Activated CD4-positive, alpha-beta T cell treated with anti-CD3 and anti-CD28 coated beads, Interleukin-2, amount 50 U/mL, for 24 hours (primary cell): ENCODE results near the gene NEK6.
A peak's percentile ranks its signal among the peaks of the same experiment; 100 is the strongest.

Experiments used
- DNase-seq, 2 donors: peaks; one replicate each; pipeline ENCODE4 v3.0.0-alpha.2; 2020; ENCODE audit warnings: low read depth in 1 of 2, low spot score in 1 of 2

The NEK6 gene

DNA sequence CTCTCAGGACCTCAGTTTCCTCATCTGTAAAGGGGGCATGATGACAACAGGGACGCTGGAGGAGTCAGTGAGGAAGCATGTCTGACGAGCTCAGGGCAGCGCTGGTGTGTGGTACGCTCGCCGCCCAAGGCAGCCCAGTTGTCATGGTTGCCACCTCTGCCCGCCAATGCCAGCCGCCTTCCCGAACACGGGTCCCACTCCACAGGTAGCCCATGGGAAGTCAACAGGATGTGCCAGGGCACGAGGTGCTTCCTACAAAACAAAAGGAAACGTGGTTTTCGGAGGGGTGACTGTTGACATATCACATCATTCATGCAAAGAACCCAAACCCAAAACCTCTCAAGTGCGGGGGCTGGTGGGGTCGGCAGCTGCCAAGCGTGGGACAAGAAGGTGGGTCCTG lies 58.1 kb downstream of the NEK6 start:
- DNase-seq, result no peak

DNA sequence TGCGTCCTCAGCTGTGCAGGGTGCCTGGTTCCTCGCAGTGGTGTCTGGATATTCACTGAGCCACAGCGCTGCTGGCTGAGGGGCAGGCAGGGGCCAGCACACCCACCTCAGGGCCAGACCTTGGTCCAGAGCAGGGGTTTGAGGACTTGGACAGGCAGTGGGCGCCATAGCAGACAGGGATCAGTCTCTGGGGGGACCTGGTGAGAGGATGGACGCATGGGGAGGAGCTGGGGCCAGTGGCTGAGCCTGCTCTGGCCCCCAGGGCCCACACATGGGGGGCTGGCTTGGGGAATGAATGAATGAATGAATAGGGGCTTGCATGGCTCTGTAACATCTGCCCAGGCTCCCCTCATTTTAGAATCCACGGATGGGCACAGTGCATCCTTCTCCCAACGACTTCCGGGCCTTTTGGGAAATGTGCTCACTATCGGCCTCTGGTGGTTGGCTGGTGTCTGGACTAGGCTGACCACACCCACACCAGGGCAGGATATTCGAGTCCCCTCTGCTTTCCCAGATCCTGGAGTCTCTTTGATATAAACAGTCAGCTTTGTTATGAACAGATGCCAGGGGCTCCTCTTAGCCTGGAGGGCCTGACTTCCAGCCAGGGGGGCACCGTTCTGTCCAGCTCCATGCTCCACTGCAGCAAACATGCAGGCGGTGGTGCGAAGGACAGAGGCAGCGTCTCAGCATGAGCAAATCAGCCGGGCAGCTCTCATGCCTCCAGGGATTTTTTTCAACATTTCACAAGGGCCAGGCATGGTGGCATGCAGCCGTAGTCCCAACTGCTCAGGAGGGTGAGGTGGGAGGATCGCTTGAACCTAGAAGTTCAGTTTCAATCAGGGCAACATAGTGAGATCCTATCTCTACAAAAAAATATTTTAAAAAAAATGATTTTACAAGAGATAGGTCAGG lies 62.6 kb downstream of the NEK6 start:
- peak in 1 of 2 donors; percentile 27 for DNase-seq

DNA sequence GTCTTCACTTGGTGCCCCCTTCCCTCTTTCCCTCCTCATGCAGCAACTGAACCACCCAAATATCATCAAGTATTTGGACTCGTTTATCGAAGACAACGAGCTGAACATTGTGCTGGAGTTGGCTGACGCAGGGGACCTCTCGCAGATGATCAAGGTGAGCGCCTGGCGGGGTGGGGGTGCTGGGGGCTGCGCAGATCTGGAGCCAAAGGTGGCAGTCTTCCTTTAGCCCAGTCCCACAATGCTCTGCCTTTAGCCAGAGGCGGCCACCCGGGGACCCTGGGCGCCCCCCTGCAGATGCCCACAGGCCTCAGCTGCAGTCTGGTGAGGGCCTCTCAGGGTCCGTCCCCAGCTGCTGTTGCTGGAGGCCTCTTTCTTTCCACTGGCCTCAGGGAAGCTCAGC lies 63.7 kb downstream of the NEK6 start:
- DNase-seq, result no peak

DNA sequence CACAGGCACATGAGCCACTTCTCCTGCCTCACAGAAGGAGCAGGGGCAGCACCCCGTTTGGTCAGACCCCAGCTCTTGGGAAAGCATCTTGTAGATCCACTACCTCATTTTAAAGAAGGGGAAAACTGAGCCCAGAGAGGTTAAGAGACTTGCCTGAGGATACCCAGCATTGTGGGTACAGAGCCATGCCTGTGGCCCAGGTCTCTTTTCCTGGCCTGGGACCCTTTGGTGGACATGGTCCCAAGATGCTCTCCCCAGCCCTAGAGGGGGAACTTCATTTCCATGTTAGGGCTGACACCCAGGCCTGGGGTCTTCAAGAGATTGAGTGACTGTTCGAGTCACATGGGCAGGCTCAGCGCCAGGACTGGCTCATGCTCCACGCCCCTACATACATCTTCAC lies 64.2 kb downstream of the NEK6 start:
- no peak for DNase-seq

DNA sequence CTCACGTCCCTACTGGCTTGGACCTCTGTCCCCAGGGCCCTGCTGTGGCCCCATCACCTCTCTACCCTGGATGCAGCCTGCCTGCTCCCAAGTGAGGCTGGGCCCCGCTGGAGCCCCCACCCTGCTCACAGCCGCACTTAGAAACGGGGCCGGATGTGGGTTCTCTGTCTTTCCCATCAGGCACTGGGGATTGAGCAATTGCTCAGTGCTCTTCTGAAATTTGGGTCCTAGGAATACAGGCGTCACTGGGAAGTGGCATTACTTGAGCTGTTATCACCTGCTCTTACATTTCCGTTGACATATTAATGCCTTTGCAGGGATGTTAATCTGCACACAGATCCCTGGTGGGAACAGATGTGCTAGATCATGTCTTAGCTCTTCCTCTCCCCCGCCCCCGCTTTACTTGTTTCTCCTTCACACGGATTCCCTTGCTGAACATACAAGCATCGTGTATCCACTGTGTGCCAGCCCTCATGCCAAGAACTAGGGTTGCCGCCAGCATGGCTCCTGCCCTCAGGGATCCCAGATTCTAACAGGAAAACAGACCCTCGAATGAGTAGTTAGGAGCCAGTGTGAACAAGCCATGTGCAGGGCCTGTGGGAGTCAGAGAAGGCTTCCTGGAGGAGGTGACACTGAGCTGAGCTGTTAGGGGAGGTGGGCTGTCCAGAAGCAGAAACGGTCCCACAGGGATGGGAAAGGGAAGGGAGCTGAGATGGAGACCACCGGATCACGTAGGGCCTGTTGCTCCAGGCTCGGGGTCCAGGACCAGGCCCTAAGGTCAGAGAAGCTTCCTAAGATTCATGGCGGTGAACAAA lies 65.1 kb downstream of the NEK6 start:
- DNase-seq, result no peak

DNA sequence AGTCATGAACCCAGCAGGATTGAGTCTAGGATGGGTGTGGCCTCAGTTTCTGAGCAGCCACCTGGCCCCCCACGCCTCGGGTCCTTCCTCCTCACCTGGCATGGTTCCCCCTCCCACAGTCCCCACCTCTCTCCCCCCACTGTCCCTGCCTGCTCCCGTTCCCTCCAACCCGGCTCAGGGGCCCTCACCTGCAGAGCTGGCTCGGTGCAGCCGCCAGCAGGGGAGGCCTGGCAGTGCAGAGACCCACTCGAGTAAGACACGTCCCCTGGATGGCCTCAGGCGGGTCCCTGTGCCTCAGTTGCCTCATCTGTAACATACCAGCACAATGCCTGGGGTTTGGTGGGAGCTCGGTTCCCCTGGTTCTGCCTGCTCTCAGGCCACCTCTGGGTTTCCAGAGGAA lies 66.2 kb downstream of the NEK6 start:
- no peak for DNase-seq

DNA sequence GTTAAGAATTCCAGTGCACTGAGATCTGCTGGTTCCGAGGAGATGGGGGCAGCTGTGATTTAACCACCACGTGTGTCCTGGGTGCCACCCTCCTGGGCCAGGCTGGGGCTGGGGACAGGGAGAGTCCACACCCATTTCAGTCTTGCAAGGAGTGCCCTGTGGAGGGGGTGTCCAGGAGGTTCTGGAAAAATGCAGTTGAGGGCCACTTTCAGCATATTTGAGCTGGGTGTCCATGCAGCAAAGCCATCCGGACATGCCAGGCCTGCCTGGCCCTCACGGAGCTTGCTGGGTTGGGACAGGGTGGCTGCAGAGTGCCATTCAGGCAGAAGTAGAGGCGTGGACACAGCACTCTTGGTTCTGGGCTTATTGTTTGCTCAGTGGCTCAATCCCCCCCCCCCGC lies 68.1 kb downstream of the NEK6 start:
- no peak for DNase-seq

DNA sequence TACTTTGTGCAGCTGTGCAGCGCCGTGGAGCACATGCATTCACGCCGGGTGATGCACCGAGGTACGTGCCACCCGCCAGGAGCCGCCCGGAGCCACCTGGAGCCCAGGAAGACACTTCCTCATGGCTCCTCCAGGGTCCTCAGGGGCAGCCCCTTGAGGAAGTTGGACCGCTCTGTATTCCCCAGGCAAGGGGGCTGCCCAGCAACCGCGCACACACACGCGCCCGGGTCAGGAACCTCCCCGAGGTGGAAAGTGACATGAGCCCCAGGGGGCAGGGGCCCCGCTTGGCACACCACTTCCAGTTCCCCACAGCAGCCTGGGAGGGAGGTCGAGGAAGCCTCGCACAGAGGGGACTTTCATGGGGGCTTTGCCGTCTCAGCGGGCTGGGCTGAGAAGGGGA lies 68.6 kb downstream of the NEK6 start:
- DNase-seq, result no peak

DNA sequence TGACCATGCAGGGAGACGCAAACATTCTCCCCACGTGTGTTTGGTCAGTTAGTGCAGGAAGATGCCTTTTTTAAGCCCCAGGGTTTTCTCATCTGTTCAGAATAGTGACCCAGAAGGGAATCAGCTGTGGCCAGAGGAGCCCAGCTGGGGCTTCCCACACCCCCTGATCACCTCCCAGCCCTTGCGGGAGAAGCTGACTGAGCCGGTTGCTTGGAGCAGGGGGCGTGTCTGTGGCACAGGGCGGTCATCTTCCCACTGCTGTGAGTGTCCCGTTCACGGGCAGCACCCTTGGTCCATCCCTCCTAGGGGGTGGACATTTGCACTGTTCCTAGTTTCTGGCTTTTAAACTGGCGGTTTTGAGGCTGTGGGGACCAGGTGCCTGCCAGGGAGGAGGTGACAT lies 69.7 kb downstream of the NEK6 start:
- no peak for DNase-seq

DNA sequence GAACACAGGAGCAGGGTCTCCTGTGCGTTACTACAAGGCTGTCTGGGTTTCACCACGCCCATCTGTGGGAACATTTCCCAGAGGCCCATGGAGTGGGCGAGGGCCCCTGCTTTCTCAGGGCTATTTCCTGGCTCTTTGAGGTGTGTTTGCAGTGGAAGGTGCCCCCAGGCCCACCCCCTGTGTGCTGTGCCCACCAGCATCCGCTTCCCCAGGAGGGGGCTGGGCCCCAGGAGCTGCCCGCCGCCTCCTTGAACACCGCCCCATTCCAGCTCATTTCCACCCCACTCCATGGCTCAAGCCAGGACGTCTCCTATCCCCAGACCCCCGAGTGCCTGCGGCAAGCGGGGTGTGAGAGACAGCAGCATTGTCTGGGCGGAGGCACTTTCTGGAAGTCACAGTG lies 70.5 kb downstream of the NEK6 start:
- no peak for DNase-seq

DNA sequence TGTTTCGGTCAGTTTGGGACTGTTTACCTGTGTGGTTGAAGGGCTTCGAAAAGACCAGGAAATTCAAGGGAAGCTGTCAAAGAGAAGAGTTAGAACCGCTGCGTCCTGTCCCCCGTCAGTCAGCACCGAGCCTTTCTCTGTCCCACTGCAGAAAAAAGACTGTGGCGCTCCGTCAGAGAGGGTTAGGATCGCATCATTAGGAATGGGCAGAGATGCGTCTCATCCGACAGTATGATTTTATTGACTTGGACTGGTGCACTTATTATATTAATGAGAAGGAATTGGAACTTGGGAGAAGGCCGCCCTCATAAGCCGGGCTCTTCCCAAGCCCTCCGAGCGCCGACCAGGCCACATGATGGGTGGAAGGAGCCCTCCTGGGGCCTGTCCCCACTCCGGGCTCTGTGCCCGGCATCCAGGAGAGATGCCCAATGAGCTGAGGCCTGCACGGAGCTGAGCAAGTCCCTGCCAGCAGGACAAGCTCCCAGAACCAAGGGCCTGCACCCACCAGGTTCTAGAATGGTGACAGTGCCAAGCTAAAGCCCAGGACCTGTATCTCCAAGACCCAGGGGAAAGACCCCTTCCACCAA lies 71.5 kb downstream of the NEK6 start:
- no peak for DNase-seq

DNA sequence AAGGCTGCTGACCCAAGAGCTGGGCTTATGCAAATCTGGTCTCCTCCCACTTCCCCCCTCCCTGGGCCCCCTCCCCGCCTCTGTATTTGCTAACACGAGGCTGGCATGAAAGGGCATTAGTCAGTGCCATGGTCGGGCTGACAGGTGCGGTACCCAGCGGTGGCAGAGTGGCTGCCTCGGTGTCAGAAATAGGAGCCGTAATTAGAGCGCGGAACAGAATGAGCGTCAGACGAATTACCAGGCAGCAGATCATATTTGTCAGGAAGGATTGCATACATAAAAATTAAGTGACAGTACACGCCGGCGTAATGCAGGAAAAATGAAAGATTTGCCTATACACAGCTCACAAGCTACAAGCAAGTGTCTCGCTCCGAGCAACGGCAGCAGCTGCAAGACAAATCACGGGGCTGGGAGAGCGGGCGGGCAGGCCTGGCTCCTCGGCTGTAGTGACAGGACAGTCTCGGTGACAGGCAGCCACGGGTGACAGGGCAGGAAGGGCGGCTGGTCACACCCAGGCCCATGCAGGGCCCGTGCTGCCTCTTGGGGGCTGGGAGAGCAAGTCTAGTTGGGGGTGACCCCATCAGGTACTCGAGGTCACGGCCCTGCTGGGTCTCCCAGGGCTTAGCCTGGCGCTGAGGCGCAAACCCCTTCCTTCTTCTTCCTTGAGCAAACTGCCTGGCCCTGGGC lies 72.4 kb downstream of the NEK6 start:
- no peak for DNase-seq

DNA sequence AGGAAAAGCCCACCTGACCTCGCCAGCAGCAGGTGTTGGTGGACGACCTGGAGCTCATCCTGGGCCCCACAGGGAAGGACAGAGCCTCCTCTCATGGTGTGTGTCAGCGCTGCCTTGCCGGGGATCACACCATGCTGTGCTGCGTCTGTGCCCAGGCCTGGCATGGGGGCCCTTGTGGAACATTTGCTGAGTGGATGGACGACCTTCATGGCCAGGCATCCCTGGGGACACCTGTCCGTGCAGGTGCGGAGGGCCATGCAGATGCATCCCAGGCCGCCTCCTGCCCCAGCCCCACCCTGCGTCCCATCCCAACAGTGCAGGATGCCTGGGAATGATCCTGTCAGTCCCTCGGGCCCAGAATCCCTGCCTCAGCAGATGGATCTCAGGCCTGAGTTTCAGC lies 73.8 kb downstream of the NEK6 start:
- no peak for DNase-seq

DNA sequence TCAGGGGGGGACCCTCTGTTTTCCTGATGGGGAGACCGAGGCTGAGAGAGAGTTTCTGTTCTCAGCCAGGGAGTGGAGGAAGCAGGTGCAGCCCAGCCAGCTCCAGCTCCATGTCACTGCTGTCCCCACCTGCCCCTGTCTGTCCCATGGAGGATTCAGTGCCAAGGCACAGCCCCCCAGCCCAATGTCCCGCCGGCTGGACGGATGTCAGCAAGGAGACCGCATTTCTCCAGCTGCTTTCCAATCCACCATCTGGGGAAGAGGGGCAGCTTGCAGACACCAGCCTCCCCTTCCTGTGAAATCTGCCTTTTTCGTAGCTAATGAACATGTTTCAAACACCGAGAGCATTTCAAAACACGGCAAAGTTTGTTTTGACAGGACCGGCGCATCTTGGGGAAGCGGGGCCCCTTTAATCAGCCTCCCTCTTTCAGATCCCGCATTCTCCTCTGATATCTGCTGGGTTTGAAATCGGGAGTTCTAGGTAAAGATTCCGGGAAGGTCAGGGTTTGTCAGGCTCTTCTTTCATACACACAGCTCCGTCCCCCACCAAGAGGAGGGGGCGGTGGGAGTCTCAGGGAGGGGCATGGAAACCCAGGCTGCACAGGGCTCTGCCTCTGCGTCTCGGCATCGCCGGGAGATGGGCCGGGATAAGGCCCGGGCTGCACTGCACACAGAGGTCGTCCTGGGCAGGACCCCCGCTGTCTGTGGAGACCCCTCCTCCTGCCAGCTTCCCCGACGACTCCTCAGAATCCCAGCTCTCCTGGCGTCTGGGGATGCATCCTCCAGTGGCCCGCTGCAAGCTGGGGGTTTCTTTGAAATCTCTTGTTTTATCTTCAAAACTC lies 74.8 kb downstream of the NEK6 start:
- DNase-seq, result no peak

DNA sequence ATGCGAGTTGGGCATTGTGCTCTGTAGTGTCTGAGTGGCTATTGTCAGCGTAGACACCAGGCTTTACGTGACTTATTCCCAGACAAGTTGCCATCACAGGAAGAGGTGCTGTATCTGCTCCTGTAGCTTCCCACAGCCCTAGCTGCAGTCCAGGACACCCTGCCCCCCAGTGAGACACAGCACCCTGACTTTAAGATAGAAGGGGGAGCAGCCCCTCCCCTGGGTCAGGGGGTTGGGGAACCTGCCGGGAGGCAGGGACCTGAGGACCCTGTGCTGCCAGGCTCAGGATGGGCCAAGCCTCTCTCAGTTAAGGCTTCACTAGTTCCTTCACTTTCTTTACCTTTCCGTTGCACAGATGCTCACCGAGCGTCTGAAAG lies 75.4 kb downstream of the NEK6 start:
- DNase-seq, result no peak

DNA sequence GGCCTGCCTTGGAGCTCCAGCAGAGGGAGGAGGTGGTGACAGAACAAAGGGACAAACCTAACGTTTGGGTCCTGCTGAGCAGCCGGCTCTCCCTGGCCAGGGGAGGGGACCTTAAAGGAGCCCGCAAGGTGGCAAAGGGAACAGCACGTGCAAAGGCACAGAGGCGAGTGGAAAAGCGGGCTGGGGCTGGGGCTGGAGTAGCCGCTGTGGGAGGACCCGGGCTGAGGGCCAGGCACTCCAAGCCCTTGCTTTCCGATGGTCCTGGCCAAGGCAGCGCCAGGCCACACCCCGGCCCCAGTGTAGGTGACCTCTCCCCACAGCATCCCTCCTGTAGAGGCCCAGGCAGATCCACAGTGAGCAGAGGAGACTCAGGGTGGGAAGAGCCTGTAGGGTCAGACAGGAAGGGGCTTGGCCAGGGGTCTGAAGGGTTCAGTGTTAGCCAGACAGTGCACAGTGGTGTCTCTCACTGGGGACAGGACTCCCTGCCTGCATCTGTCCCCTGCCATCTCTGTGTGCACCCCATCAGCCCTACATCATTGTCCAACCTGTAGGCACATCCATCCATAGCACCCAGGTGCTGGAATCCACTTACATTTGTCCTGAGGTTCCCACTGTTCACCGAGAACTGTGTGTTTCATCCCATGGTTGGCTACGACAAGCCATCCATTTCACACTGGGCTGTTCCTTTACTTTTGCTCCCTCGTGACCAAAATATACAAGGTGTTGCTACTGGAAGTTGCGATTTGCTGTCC lies 77.0 kb downstream of the NEK6 start:
- no peak for DNase-seq

DNA sequence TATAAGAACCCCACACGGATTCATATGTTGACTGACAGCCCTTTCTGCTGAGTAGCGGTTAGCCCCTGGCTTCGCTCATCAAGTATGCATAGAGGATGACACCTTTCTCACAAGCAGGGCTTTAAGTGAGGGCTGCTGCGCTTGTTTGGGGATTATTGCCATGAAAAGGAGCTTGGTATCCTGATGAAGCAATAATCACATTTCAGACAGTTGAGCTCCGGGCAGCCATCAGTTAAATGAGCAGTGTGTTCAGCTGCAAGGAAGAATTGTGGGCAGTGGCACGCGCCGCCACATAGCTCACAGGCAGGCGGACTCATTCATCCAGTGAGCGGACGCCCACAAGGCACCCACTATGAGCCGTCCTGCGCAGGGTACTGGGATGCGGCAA lies 77.6 kb downstream of the NEK6 start:
- no peak for DNase-seq

DNA sequence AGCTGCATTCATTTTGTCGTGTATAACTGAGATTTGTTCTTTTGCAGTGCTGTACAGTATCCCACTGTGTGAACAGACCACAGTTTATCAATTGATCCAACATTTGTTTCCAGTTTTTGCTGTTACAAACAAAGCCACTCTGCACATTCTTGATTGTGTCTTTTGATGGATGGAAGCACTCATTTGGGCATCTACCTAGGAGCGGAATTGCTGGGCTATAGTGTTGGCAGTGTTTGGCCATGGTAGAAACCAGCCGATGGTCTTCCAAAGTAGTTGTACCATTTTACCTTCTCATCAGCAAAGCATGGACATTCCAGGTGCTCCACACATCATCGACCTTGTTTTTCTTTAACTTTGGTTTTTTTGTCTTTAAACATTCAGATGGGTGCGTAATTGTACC lies 79.8 kb downstream of the NEK6 start:
- DNase-seq, result no peak

DNA sequence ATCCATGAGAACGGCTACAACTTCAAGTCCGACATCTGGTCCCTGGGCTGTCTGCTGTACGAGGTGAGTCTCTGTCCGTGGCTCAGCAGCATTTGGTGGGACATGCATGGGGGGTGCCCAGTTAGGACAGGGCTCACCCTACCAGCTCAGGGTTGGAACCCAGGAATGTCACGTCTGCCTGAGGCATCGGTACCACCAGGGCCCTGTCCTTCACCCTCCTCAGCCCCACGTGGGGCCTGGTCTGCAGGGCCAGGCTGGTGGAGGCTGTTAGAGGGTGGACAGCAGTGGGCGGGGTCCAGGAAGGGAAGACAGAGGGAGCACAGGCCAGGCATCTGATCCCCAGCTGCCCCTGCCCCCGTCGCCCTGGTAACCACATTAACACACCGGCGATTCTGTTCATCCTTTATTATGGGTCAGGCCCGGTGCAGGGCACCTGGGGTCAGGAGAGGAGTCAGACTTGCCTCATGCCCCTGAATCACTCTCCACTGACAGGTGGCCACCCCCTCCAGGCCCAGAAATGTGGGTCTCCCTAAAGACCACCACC lies 81.9 kb downstream of the NEK6 start:
- DNase-seq, result no peak
